Fibroblast of lung (primary cell): ENCODE results near the gene TMEM187. TPM values are rescaled to one million over a fixed set of nuclear protein-coding genes. Genes with fewer than 3 reads are reported as not detected.

Experiments used
- DNase-seq, 2 donors: peaks; one replicate each; pipeline versions ENCODE4 v3.0.0 to v3.0.0-alpha.2; 2010; ENCODE audit warnings: low read depth in 2 of 2
- H2AFZ ChIP-seq: 2 replicates; pipeline ENCODE4 v1.5.1; 2012; ENCODE audit warnings: low read length, control low read depth, inconsistent platforms
- H3K27ac ChIP-seq: 2 replicates; pipeline ENCODE4 v1.5.1; 2011; ENCODE audit warnings: low read length, control low read depth; ENCODE audit not compliant: insufficient read depth
- H3K27me3 ChIP-seq: 2 replicates; pipeline ENCODE4 v1.5.1; 2011; ENCODE audit warnings: mild to moderate bottlenecking, low read length; ENCODE audit not compliant: control insufficient read depth, insufficient read depth
- H3K36me3 ChIP-seq: 2 replicates; pipeline ENCODE4 v1.5.1; 2011; ENCODE audit warnings: low read length; ENCODE audit not compliant: control insufficient read depth, insufficient read depth
- H3K4me1 ChIP-seq: 2 replicates; pipeline ENCODE4 v1.5.1; 2011; ENCODE audit warnings: low read length; ENCODE audit not compliant: control insufficient read depth, insufficient read depth; ENCODE audit errors: extremely low read depth
- H3K4me2 ChIP-seq: 2 replicates; pipeline ENCODE4 v1.5.1; 2011; ENCODE audit warnings: low read length, control low read depth; ENCODE audit not compliant: insufficient read depth; ENCODE audit errors: extremely low read depth
- H3K4me3 ChIP-seq, 4 experiments: fragments of 200-600 bp in 1 of 4; sonication (generic) in 1 of 4; replicated peaks in 1 of 4; 2 replicates each; pipeline ENCODE4 v1.5.1; 2011 to 2016; ENCODE audit warnings: low read length in 4 of 4, low read depth in 3 of 4, mild to moderate bottlenecking in 3 of 4, control low read depth in 2 of 4, inconsistent platforms in 1 of 4, mixed read lengths in 1 of 4; ENCODE audit not compliant: insufficient read depth in 1 of 4; ENCODE audit errors: control extremely low read depth in 1 of 4
- H3K79me2 ChIP-seq: 2 replicates; pipeline ENCODE4 v1.5.1; 2012; ENCODE audit warnings: mild to moderate bottlenecking, low read length, inconsistent platforms; ENCODE audit not compliant: control insufficient read depth, insufficient read depth
- H3K9ac ChIP-seq: 2 replicates; pipeline ENCODE4 v1.5.1; 2011; ENCODE audit warnings: mild to moderate bottlenecking, low read length, control low read depth; ENCODE audit not compliant: insufficient read depth
- H3K9me3 ChIP-seq: 2 replicates; pipeline ENCODE4 v1.5.1; 2012; ENCODE audit warnings: low read depth, low read length; ENCODE audit not compliant: control insufficient read depth, insufficient read depth
- H4K20me1 ChIP-seq: 2 replicates; pipeline ENCODE4 v1.5.1; 2011; ENCODE audit warnings: low read length; ENCODE audit not compliant: control insufficient read depth, insufficient read depth; ENCODE audit errors: extremely low read depth
- EZH2 ChIP-seq: IDR thresholded peaks from 2 replicates; pipeline ENCODE4 v1.5.1; 2012; ENCODE audit warnings: low read length, control low read depth, mild to moderate bottlenecking; ENCODE audit errors: missing control alignments
- polyA plus RNA-seq, 2 donors: library from polyadenylated mRNA; depleted of rRNA in 1 of 2; stranded (reverse) in 1 of 2; unstranded in 1 of 2; fragments of >200 nt; gene quantifications; 2 replicates each; pipeline ENCODE4 v1.2.1, GENCODE V29; 2011 to 2012; ENCODE audit warnings: missing spikeins in 1 of 2
- total RNA-seq: library from RNA; depleted of rRNA; stranded (reverse); fragments of >200 nt; gene quantifications from 2 replicates; pipeline ENCODE4 v1.2.1, GENCODE V29; 2014
- TF ChIP-seq, protein P1 (sequence below), 2 donors: IDR thresholded peaks in 1 of 2; conservative IDR thresholded peaks in 1 of 2; 1 replicate in 1 of 2; 2 replicates in 1 of 2; pipeline ENCODE4 v1.5.1; 2011 to 2012; ENCODE audit warnings: low read length in 2 of 2, control low read depth in 1 of 2, inconsistent platforms in 1 of 2, low read depth in 1 of 2, mild to moderate bottlenecking in 1 of 2

Gene TMEM187
- total and polyA plus RNA-seq, 2 donors (not counting 1 experiment from before 2014, with no cell fraction given) = 4.6 to 8.3 TPM

GRCh38 chrX:154013001-154013421, 40.5 kb downstream of the TMEM187 start:
- Histone ChIP-seq H3K9me3 (no peaks in the 10 kb centered on the region), H3K27ac (no peak overlapping the region), H3K79me2 (peaks cover 3% of the 10 kb centered on the region), H3K4me2 (no peak overlapping the region), H3K4me3 (no peak overlapping the region), H2AFZ (no peak overlapping the region), H4K20me1 (no peaks in the 10 kb centered on the region), H3K27me3 (no peaks in the 10 kb centered on the region), H3K4me1 (no peaks in the 10 kb centered on the region), H3K9ac (no peak overlapping the region), H3K36me3 (peaks cover 13% of the 10 kb centered on the region)
- no peak for DNase-seq
- no peak for TF ChIP-seq EZH2
- TF ChIP-seq, protein P1, sequence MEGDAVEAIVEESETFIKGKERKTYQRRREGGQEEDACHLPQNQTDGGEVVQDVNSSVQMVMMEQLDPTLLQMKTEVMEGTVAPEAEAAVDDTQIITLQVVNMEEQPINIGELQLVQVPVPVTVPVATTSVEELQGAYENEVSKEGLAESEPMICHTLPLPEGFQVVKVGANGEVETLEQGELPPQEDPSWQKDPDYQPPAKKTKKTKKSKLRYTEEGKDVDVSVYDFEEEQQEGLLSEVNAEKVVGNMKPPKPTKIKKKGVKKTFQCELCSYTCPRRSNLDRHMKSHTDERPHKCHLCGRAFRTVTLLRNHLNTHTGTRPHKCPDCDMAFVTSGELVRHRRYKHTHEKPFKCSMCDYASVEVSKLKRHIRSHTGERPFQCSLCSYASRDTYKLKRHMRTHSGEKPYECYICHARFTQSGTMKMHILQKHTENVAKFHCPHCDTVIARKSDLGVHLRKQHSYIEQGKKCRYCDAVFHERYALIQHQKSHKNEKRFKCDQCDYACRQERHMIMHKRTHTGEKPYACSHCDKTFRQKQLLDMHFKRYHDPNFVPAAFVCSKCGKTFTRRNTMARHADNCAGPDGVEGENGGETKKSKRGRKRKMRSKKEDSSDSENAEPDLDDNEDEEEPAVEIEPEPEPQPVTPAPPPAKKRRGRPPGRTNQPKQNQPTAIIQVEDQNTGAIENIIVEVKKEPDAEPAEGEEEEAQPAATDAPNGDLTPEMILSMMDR (conservative IDR thresholded peaks at IDR 0.05 in 1 of 2, IDR thresholded peaks at IDR 0.05 in 1 of 2; ENCODE audit: low read depth in 1 of 2, low read length in 2 of 2) = no peak

- TF ChIP-seq, protein P1 (conservative IDR thresholded peaks at IDR 0.05 in 1 of 2, IDR thresholded peaks at IDR 0.05 in 1 of 2; ENCODE audit: low read depth in 1 of 2, low read length in 2 of 2) = peak; percentile 64 to 78
- no peak for TF ChIP-seq EZH2
- Histone ChIP-seq H4K20me1 (no peaks in the 10 kb centered on the region), H3K36me3 (peaks cover 14% of the 10 kb centered on the region), H3K4me3 (no peak overlapping the region), H3K27ac (no peak overlapping the region), H3K4me1 (no peaks in the 10 kb centered on the region), H3K27me3 (no peaks in the 10 kb centered on the region), H3K79me2 (peaks cover 11% of the 10 kb centered on the region), H3K9ac (no peak overlapping the region), H2AFZ (no peak overlapping the region), H3K4me2 (no peak overlapping the region), H3K9me3 (no peaks in the 10 kb centered on the region)
- peak in 1 of 2 donors; percentile 31 for DNase-seq
These were observed 41.2 kb downstream of the TMEM187 start for GRCh38 chrX:154013614-154014360.

DNA sequence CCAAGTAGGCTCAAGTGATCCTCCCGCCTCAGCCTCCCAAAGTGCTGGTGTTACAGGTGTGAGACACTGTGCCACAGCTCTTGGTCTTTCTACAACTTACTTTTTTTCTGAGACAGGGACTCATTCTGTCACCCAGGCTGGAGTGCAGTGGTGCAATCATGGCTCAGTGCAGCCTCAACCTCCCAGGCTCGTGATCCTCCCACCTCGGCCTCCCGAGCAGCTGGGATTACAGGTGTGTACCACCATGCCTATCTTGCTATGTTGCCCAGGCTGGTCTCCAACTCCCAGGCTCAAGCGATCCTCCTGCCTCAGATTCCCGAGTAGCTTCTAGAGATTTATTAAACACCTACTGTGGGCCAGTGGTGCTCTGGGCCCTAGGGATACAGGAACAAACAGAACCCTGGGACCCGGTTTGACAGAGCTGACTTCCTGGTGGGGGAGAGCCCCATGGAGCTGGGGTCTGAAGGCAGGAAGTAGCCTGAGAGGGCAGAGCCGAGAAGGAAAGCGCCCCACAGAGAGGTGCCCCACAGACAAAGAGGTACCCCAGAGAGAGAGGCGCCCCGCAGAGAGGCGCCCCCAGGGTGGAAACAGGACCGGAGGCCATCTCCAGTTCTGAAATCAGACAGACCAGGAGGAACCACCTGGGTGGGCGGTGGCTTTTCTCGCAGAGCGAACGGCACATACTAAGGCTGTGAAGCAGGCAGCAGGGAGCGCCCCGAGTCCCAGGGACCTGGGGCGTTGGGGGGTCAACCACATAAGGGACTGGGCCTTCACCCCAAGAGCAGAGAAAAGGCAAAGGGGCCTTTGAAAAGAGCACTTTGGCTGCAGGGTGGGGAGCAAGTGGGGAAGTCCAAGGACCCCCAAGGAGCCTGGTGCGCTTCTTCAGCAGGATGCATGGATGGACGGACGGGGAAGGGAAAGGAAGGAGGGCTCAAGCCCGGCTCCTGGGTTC, 42.2 kb downstream of the TMEM187 start:
- Histone ChIP-seq H3K4me3 (no peak overlapping the region), H2AFZ (no peak overlapping the region), H3K9me3 (no peaks in the 10 kb centered on the region), H3K36me3 (peaks cover 14% of the 10 kb centered on the region), H3K4me1 (no peaks in the 10 kb centered on the region), H3K9ac (no peak overlapping the region), H3K27me3 (no peaks in the 10 kb centered on the region), H3K4me2 (no peak overlapping the region), H3K79me2 (peaks cover 14% of the 10 kb centered on the region), H4K20me1 (no peaks in the 10 kb centered on the region), H3K27ac (no peak overlapping the region)
- DNase-seq = no peak
- TF ChIP-seq EZH2 = no peak
- TF ChIP-seq, protein P1 (conservative IDR thresholded peaks at IDR 0.05 in 1 of 2, IDR thresholded peaks at IDR 0.05 in 1 of 2; ENCODE audit: low read depth in 1 of 2, low read length in 2 of 2) = no peak
